MM.1S (cell line): ENCODE measurements around the gene HOMER3.

Source experiments
- DNase-seq: peaks from one replicate; pipeline ENCODE4 v3.0.0-alpha.2; 2015
- H2AFZ ChIP-seq: fragments of 300-600 bp; sonication (generic); 2 replicates; pipeline ENCODE4 v1.6.0; 2016; ENCODE audit warnings: antibody characterized with exemption, low read length
- H3F3A ChIP-seq: fragments of 300-600 bp; sonication (generic); 2 replicates; pipeline ENCODE4 v1.6.1; 2016; ENCODE audit warnings: mild to moderate bottlenecking, antibody characterized with exemption, low read length, moderate library complexity, mixed read lengths; ENCODE audit not compliant: insufficient read depth
- H3K27ac ChIP-seq: fragments of 300-600 bp; sonication (generic); 2 replicates; pipeline ENCODE4 v1.5.1; 2016; ENCODE audit warnings: mild to moderate bottlenecking, low read length
- H3K27me3 ChIP-seq: fragments of 300-600 bp; sonication (generic); replicated peaks from 2 replicates; pipeline ENCODE4 v1.6.0; 2016; ENCODE audit warnings: low read length; ENCODE audit not compliant: insufficient read depth
- H3K36me3 ChIP-seq: fragments of 300-600 bp; sonication (generic); replicated peaks from 2 replicates; pipeline ENCODE4 v1.6.1; 2016; ENCODE audit warnings: mild to moderate bottlenecking, low read length, mixed read lengths; ENCODE audit not compliant: insufficient read depth
- H3K4me1 ChIP-seq: fragments of 300-600 bp; sonication (generic); 2 replicates; pipeline ENCODE4 v1.6.1; 2016; ENCODE audit warnings: low read length, mixed read lengths
- H3K4me2 ChIP-seq: fragments of 300-600 bp; sonication (generic); 2 replicates; pipeline ENCODE4 v1.6.0; 2016; ENCODE audit warnings: low read depth, low read length
- H3K4me3 ChIP-seq: fragments of 300-600 bp; sonication (generic); 2 replicates; pipeline ENCODE4 v1.5.1; 2016; ENCODE audit warnings: low read length, mixed read lengths
- H3K79me2 ChIP-seq: fragments of 300-600 bp; sonication (generic); 2 replicates; pipeline ENCODE4 v1.6.1; 2016; ENCODE audit warnings: mixed run types, low read length, mixed read lengths
- H3K9ac ChIP-seq: fragments of 300-600 bp; sonication (generic); 2 replicates; pipeline ENCODE4 v1.6.1; 2016; ENCODE audit warnings: low read length, mixed read lengths
- H3K9me2 ChIP-seq: fragments of 300-600 bp; sonication (generic); replicated peaks from 2 replicates; pipeline ENCODE4 v1.6.1; 2016; ENCODE audit warnings: mild to moderate bottlenecking, low read length, mixed read lengths; ENCODE audit not compliant: insufficient read depth
- H3K9me3 ChIP-seq: fragments of 300-600 bp; sonication (generic); replicated peaks from 2 replicates; pipeline ENCODE4 v1.6.1; 2016; ENCODE audit warnings: mild to moderate bottlenecking, low read length, mixed read lengths; ENCODE audit not compliant: insufficient read depth
- H4K20me1 ChIP-seq: fragments of 300-600 bp; sonication (generic); 2 replicates; pipeline ENCODE4 v1.6.1; 2016; ENCODE audit warnings: mild to moderate bottlenecking, low read length, moderate library complexity, mixed read lengths; ENCODE audit not compliant: insufficient read depth
- EZH2 ChIP-seq: fragments of 300-600 bp; sonication (generic); optimal IDR thresholded peaks from 2 replicates; pipeline ENCODE3; 2017; ENCODE audit warnings: low read depth, mild to moderate bottlenecking, antibody characterized with exemption, low read length, mixed read lengths
- EZH2phosphoT487 ChIP-seq: fragments of 300-600 bp; sonication (generic); IDR thresholded peaks from 2 replicates; pipeline ENCODE4 v1.6.1; 2018; ENCODE audit warnings: antibody characterized with exemption, low read length
- TF ChIP-seq, protein P1 (sequence below): fragments of 300-600 bp; sonication (generic); IDR thresholded peaks from 2 replicates; pipeline ENCODE4 v1.5.1; 2016; ENCODE audit warnings: antibody characterized with exemption, low read length, mixed read lengths

Gene HOMER3

GRCh38 chr19:18896421-18896841, 44.6 kb downstream of the HOMER3 start:
- TF ChIP-seq EZH2 (no peak), EZH2phosphoT487 (no peak)
- Histone ChIP-seq H3K9ac (no peak overlapping the region), H3K9me3 (no peaks in the 10 kb centered on the region), H3K36me3 (no peaks in the 10 kb centered on the region), H3K4me2 (no peak overlapping the region), H3F3A (no peaks in the 10 kb centered on the region), H2AFZ (no peak overlapping the region), H4K20me1 (no peaks in the 10 kb centered on the region), H3K27me3 (peaks cover 39% of the 10 kb centered on the region), H3K4me3 (no peak overlapping the region), H3K79me2 (no peaks in the 10 kb centered on the region), H3K9me2 (no peaks in the 10 kb centered on the region), H3K27ac (no peak overlapping the region), H3K4me1 (no peaks in the 10 kb centered on the region)
- no peak for DNase-seq

DNA sequence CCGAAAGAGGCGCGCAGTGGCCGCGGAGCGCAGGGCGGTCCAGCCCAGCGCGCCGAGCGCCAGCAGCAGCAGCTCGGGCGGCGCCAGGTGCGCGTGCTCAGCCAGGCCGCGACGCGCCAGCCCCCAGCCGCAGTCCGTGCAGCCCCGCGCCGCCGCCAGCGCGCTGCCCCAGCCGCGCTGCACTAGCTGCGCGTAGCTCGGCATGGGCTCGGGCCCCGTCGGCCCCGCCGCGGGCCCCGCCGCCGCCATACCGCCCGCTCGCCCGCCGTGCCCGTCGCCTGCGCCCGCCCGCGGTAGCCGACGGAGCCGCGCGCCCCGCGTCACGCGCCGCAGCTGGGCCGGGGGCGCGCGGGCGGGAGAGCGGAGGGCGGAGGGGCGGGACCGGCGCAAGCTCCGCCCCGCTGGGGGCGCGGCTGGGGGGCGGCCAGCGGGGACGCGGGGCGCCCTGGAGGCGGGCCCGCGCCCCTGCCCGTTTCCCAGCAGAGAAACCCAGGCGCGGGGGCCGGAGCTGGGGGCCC, 45.1 kb downstream of the HOMER3 start, which contains the start of gene CERS1:
Gene CERS1, minus strand, starts transcription at position 335 of the 518 bp plus-strand sequence. Its CDS starts 86 bp downstream, at position 249.
- no peak for DNase-seq
- Histone ChIP-seq H4K20me1 (no peaks in the 10 kb centered on the region), H3K79me2 (no peaks in the 10 kb centered on the region), H3K4me2 (peak within 1 kb of the TSS; percentile 41; the same call in 1 of the 2 replicates), H3K4me1 (no peaks in the 10 kb centered on the region), H3K4me3 (no peak within 1 kb of the TSS), H3K9me3 (no peaks in the 10 kb centered on the region), H2AFZ (no peak within 1 kb of the TSS), H3K27ac (no peak within 1 kb of the TSS), H3K9ac (no peak within 1 kb of the TSS), H3K36me3 (no peaks in the 10 kb centered on the region), H3F3A (no peaks in the 10 kb centered on the region), H3K9me2 (no peaks in the 10 kb centered on the region), H3K27me3 (peaks cover 43% of the 10 kb centered on the region)
- TF ChIP-seq, protein P1, sequence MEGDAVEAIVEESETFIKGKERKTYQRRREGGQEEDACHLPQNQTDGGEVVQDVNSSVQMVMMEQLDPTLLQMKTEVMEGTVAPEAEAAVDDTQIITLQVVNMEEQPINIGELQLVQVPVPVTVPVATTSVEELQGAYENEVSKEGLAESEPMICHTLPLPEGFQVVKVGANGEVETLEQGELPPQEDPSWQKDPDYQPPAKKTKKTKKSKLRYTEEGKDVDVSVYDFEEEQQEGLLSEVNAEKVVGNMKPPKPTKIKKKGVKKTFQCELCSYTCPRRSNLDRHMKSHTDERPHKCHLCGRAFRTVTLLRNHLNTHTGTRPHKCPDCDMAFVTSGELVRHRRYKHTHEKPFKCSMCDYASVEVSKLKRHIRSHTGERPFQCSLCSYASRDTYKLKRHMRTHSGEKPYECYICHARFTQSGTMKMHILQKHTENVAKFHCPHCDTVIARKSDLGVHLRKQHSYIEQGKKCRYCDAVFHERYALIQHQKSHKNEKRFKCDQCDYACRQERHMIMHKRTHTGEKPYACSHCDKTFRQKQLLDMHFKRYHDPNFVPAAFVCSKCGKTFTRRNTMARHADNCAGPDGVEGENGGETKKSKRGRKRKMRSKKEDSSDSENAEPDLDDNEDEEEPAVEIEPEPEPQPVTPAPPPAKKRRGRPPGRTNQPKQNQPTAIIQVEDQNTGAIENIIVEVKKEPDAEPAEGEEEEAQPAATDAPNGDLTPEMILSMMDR: no peak

DNA sequence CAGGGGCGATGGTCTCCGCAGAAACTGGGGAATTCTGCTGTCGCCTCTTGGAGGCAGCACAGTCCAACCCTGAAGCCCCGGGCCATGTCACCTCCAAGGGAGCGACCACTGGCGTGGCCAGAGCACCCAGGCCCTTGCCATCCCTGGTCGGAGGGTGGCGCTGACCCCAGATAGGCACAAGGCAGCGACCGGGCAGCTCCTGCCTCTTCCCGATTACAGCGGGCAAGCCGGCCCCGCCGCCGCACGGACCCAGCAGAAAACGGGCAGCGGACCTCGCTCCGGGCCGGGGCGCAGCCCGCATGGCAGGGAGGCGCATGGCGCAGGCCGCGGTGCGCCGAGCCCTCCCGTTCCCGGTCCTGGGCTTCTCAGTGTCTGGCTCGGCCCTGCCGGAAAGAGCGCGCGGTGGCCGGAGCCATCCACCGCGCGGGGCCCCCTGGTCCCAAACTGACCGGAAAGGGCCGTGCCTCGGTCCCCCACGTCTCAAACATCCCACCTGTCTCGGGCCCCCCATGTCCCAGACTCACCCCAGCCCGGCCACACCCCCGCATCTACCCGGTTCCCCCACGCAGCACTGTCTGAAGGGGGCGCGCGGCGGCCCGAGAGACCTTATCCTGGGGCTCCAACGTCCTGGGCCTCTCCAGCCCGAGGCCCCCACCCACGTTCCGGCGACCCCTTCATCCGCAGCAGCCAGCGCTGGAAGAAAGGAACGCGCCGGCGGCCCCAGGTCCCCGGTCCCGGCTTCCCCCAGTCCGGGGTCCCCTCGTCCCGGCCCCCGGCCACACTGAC, 45.8 kb downstream of the HOMER3 start:
- Histone ChIP-seq H3K4me3 (no peak overlapping the region), H3K4me1 (no peaks in the 10 kb centered on the region), H3K9ac (no peak overlapping the region), H3K27me3 (peaks cover 44% of the 10 kb centered on the region), H3K9me3 (no peaks in the 10 kb centered on the region), H2AFZ (no peak overlapping the region), H3K27ac (no peak overlapping the region), H3F3A (no peaks in the 10 kb centered on the region), H4K20me1 (no peaks in the 10 kb centered on the region), H3K4me2 (peak overlapping the region; percentile 41; the same call in 1 of the 2 replicates), H3K9me2 (no peaks in the 10 kb centered on the region), H3K36me3 (no peaks in the 10 kb centered on the region), H3K79me2 (no peaks in the 10 kb centered on the region)
- peak; percentile 15 for DNase-seq
- TF ChIP-seq, protein P1: peak; percentile 20
- TF ChIP-seq EZH2phosphoT487: no peak
